Neural progenitor cell (in vitro differentiated cells): Measurements from ENCODE around the gene TRIM31. TPM values are rescaled to one million over a fixed set of nuclear protein-coding genes. Genes with fewer than 3 reads are reported as not detected.

Experiments used
- DNase-seq: peaks from one replicate; pipeline ENCODE4 v3.0.0-alpha.2; 2016; ENCODE audit warnings: low spot score
- H2AFZ ChIP-seq: fragments of 200-600 bp; sonication (generic); replicated peaks from 2 replicates; pipeline ENCODE4 v1.6.1; 2016; ENCODE audit warnings: antibody characterized with exemption
- H3F3A ChIP-seq: fragments of 200-600 bp; sonication (generic); 2 replicates; pipeline ENCODE4 v1.6.1; 2016; ENCODE audit warnings: antibody characterized with exemption, low read depth
- H3K27ac ChIP-seq: fragments of 200-600 bp; sonication (generic); 2 replicates; pipeline ENCODE4 v1.5.1; 2016; ENCODE audit warnings: mild to moderate bottlenecking
- H3K27me3 ChIP-seq: fragments of 200-600 bp; sonication (generic); 2 replicates; pipeline ENCODE4 v1.6.1; 2016; ENCODE audit warnings: mild to moderate bottlenecking, moderate library complexity
- H3K36me3 ChIP-seq: fragments of 200-600 bp; sonication (generic); 2 replicates; pipeline ENCODE4 v1.5.1; 2016
- H3K4me1 ChIP-seq: fragments of 200-600 bp; sonication (generic); 2 replicates; pipeline ENCODE4 v1.6.1; 2016; ENCODE audit warnings: mixed run types
- H3K4me2 ChIP-seq: fragments of 200-600 bp; sonication (generic); 2 replicates; pipeline ENCODE4 v1.6.1; 2016
- H3K4me3 ChIP-seq: fragments of 200-600 bp; sonication (generic); 2 replicates; pipeline ENCODE4 v1.5.1; 2016
- H3K79me2 ChIP-seq: fragments of 200-600 bp; sonication (generic); 2 replicates; pipeline ENCODE4 v1.6.1; 2016; ENCODE audit warnings: low read depth
- H3K9ac ChIP-seq: fragments of 200-600 bp; sonication (generic); 2 replicates; pipeline ENCODE4 v1.6.1; 2016
- H3K9me3 ChIP-seq: fragments of 200-600 bp; sonication (generic); 2 replicates; pipeline ENCODE4 v1.5.1; 2016; ENCODE audit warnings: low read depth
- H4K20me1 ChIP-seq: fragments of 200-600 bp; sonication (generic); 2 replicates; pipeline ENCODE4 v1.6.1; 2016; ENCODE audit warnings: low read depth
- H3K27ac Mint-ChIP-seq: 3 replicates; pipeline ENCODE4 v1.8.0; 2021; ENCODE audit warnings: mixed read lengths
- H3K27me3 Mint-ChIP-seq: 2 replicates; pipeline ENCODE4 v1.8.0; 2022; ENCODE audit warnings: low read depth, mild to moderate bottlenecking, inconsistent platforms, moderate library complexity, mixed read lengths; ENCODE audit not compliant: insufficient read depth
- H3K36me3 Mint-ChIP-seq: 3 replicates; pipeline ENCODE4 v1.8.0; 2021; ENCODE audit warnings: mixed read lengths
- H3K4me1 Mint-ChIP-seq: 3 replicates; pipeline ENCODE4 v1.8.0; 2021; ENCODE audit warnings: mixed read lengths
- H3K4me3 Mint-ChIP-seq: 3 replicates; pipeline ENCODE4 v1.8.0; 2021; ENCODE audit warnings: mild to moderate bottlenecking, moderate library complexity, mixed read lengths
- H3K9me3 Mint-ChIP-seq: 3 replicates; pipeline ENCODE4 v1.8.0; 2020; ENCODE audit warnings: mixed read lengths
- CTCF ChIP-seq: fragments of 200-600 bp; sonication (generic); IDR thresholded peaks from 2 replicates; pipeline ENCODE4 v1.5.1; 2017; ENCODE audit warnings: antibody characterized with exemption, mild to moderate bottlenecking
- EZH2 ChIP-seq: fragments of 200-600 bp; sonication (generic); IDR thresholded peaks from 2 replicates; pipeline ENCODE4 v1.6.1; 2017; ENCODE audit warnings: antibody characterized with exemption, mild to moderate bottlenecking, moderate library complexity
- EZH2phosphoT487 ChIP-seq: fragments of 200-600 bp; sonication (generic); IDR thresholded peaks from 2 replicates; pipeline ENCODE4 v1.6.1; 2017; ENCODE audit warnings: antibody characterized with exemption
- total RNA-seq: library from RNA; depleted of rRNA; stranded (reverse); fragments of >200 nt; gene quantifications from 2 replicates; pipeline ENCODE4 v1.2.3, GENCODE V29; 2015; ENCODE audit warnings: low replicate concordance

The TRIM31 gene
- total RNA-seq, 1 donor from 2014 or later = not detected

- H3K27ac ChIP-seq = no peak overlapping the region
- peaks cover 13% of the 10 kb centered on the region for H3K27me3 Mint-ChIP-seq
- no peak overlapping the region for H3K27ac Mint-ChIP-seq
- no peaks in the 10 kb centered on the region for H3K9me3 ChIP-seq
- H4K20me1 ChIP-seq = no peaks in the 10 kb centered on the region
- H3K4me1 ChIP-seq = no peaks in the 10 kb centered on the region
- no peak overlapping the region for H3K4me3 ChIP-seq
- no peaks in the 10 kb centered on the region for H3F3A ChIP-seq
- peaks cover 22% of the 10 kb centered on the region for H3K27me3 ChIP-seq
- no peak for TF ChIP-seq EZH2phosphoT487
- TF ChIP-seq CTCF = no peak
- no peak for TF ChIP-seq EZH2
- no peak overlapping the region for H3K4me3 Mint-ChIP-seq
- H3K4me1 Mint-ChIP-seq = no peaks in the 10 kb centered on the region
- H3K4me2 ChIP-seq = no peak overlapping the region
- no peak overlapping the region for H3K9ac ChIP-seq
- H3K79me2 ChIP-seq = no peaks in the 10 kb centered on the region
- DNase-seq = no peak
- no peaks in the 10 kb centered on the region for H3K36me3 ChIP-seq
- H3K9me3 Mint-ChIP-seq = no peaks in the 10 kb centered on the region
- H3K36me3 Mint-ChIP-seq = no peaks in the 10 kb centered on the region
- H2AFZ ChIP-seq = no peak overlapping the region
Measured at GRCh38 chr6:30160008-30160784, 47.3 kb upstream of the TRIM31 start.

- TF ChIP-seq EZH2phosphoT487 = no peak
- no peak for TF ChIP-seq EZH2
- TF ChIP-seq CTCF = no peak
- H3K27me3 Mint-ChIP-seq = peaks cover 6% of the 10 kb centered on the region
- no peaks in the 10 kb centered on the region for H3K9me3 Mint-ChIP-seq
- H3K27ac Mint-ChIP-seq = no peak overlapping the region
- H3K4me3 ChIP-seq = no peak overlapping the region
- H3F3A ChIP-seq = no peaks in the 10 kb centered on the region
- H3K36me3 Mint-ChIP-seq = no peaks in the 10 kb centered on the region
- no peak overlapping the region for H3K4me2 ChIP-seq
- no peaks in the 10 kb centered on the region for H3K36me3 ChIP-seq
- H4K20me1 ChIP-seq = no peaks in the 10 kb centered on the region
- H3K4me1 Mint-ChIP-seq = no peaks in the 10 kb centered on the region
- no peak overlapping the region for H2AFZ ChIP-seq
- no peaks in the 10 kb centered on the region for H3K9me3 ChIP-seq
- peaks cover 31% of the 10 kb centered on the region for H3K27me3 ChIP-seq
- H3K4me3 Mint-ChIP-seq = no peak overlapping the region
- H3K27ac ChIP-seq = no peak overlapping the region
- no peaks in the 10 kb centered on the region for H3K4me1 ChIP-seq
- no peak for DNase-seq
- no peaks in the 10 kb centered on the region for H3K79me2 ChIP-seq
- H3K9ac ChIP-seq = no peak overlapping the region
Measured at GRCh38 chr6:30158475-30159040, 45.7 kb upstream of the TRIM31 start.

GRCh38 chr6:30157999-30158398 is 45.1 kb upstream of the TRIM31 start:
- Histone ChIP-seq H3K27ac (no peak overlapping the region), H2AFZ (no peak overlapping the region), H3F3A (no peaks in the 10 kb centered on the region), H3K27me3 (peaks cover 31% of the 10 kb centered on the region), H3K4me3 (no peak overlapping the region), H3K4me2 (no peak overlapping the region), H3K9ac (no peak overlapping the region), H3K4me1 (no peaks in the 10 kb centered on the region), H4K20me1 (no peaks in the 10 kb centered on the region), H3K36me3 (no peaks in the 10 kb centered on the region), H3K79me2 (no peaks in the 10 kb centered on the region), H3K9me3 (no peaks in the 10 kb centered on the region)
- no peak for DNase-seq
- TF ChIP-seq EZH2phosphoT487 = no peak
- TF ChIP-seq EZH2 = no peak
- TF ChIP-seq CTCF = no peak
- H3K27me3 Mint-ChIP-seq = peaks cover 6% of the 10 kb centered on the region
- H3K36me3 Mint-ChIP-seq = no peaks in the 10 kb centered on the region
- no peaks in the 10 kb centered on the region for H3K4me1 Mint-ChIP-seq
- H3K27ac Mint-ChIP-seq = no peak overlapping the region
- H3K4me3 Mint-ChIP-seq = no peak overlapping the region
- H3K9me3 Mint-ChIP-seq = no peaks in the 10 kb centered on the region
